SK-N-SH treated with all-trans-retinoic acid at 6 μM for 48 hours (cell line): ENCODE data around the gene RAB3GAP2.
A peak's percentile ranks its signal among the peaks of the same experiment; 100 is the strongest.

Source experiments
- ATAC-seq: fragments of 200-7000 bp; cut with Tn5 transposase; 3 replicates; pipeline ENCODE4 v1.9.1; 2020; ENCODE audit warnings: mild to moderate bottlenecking, moderate library complexity
- BACH2 ChIP-seq: fragments of 250-450 bp; sonication (Bioruptor Pico); IDR thresholded peaks from 2 replicates; pipeline ENCODE4 v1.9.0; 2021; ENCODE audit warnings: mild to moderate bottlenecking, borderline replicate concordance
- CSDC2 ChIP-seq: fragments of 250-450 bp; sonication (Bioruptor Pico); IDR thresholded peaks from 2 replicates; pipeline ENCODE4 v1.5.0; 2020; ENCODE audit warnings: mild to moderate bottlenecking, moderate library complexity
- CSRNP3 ChIP-seq: fragments of 250-450 bp; sonication (Bioruptor Pico); IDR thresholded peaks from 2 replicates; pipeline ENCODE4 v1.5.1; 2021; ENCODE audit warnings: mild to moderate bottlenecking, moderate library complexity
- ESRRG ChIP-seq: fragments of 250-450 bp; sonication (Bioruptor Pico); IDR thresholded peaks from 2 replicates; pipeline ENCODE4 v1.6.1; 2021; ENCODE audit warnings: mild to moderate bottlenecking
- ISL1 ChIP-seq: fragments of 250-450 bp; sonication (Bioruptor Pico); IDR thresholded peaks from 2 replicates; pipeline ENCODE4 v2.1.2; 2022; ENCODE audit warnings: mild to moderate bottlenecking, moderate library complexity
- OSR1 ChIP-seq: fragments of 250-450 bp; sonication (Bioruptor Pico); IDR thresholded peaks from 2 replicates; pipeline ENCODE4 v1.8.0; 2022; ENCODE audit warnings: moderate library complexity, mild to moderate bottlenecking, inconsistent platforms
- PATZ1 ChIP-seq: fragments of 250-450 bp; sonication (Bioruptor Pico); IDR thresholded peaks from 2 replicates; pipeline ENCODE4 v1.8.0; 2020; ENCODE audit warnings: mild to moderate bottlenecking, moderate library complexity, borderline replicate concordance
- POU6F1 ChIP-seq: fragments of 250-450 bp; sonication (Bioruptor Pico); IDR thresholded peaks from 2 replicates; pipeline ENCODE4 v1.8.0; 2021; ENCODE audit warnings: low read depth, mild to moderate bottlenecking, moderate library complexity, borderline replicate concordance
- PPARA ChIP-seq: fragments of 250-450 bp; sonication (Bioruptor Pico); IDR thresholded peaks from 2 replicates; pipeline ENCODE4 v1.5.0; 2020; ENCODE audit warnings: mild to moderate bottlenecking, borderline replicate concordance
- RARB ChIP-seq: fragments of 250-450 bp; sonication (Bioruptor Pico); IDR thresholded peaks from 2 replicates; pipeline ENCODE4 v1.8.0; 2021; ENCODE audit warnings: mild to moderate bottlenecking, moderate library complexity
- TCF4 ChIP-seq: fragments of 250-450 bp; sonication (Bioruptor Pico); IDR thresholded peaks from 2 replicates; pipeline ENCODE4 v1.8.0; 2021; ENCODE audit warnings: mild to moderate bottlenecking, moderate library complexity, borderline replicate concordance
- ZC3H10 ChIP-seq: fragments of 250-450 bp; sonication (Bioruptor Pico); IDR thresholded peaks from 2 replicates; pipeline ENCODE4 v1.5.1; 2021; ENCODE audit warnings: mild to moderate bottlenecking, moderate library complexity
- ZFP30 ChIP-seq: fragments of 450-650 bp; formaldehyde crosslinking; IDR thresholded peaks from 2 replicates; pipeline ENCODE4 v1.5.0; 2022; ENCODE audit warnings: mild to moderate bottlenecking, moderate library complexity
- ZNF8 ChIP-seq: fragments of 450-650 bp; formaldehyde crosslinking; IDR thresholded peaks from 2 replicates; pipeline ENCODE4 v1.5.0; 2020; ENCODE audit warnings: mild to moderate bottlenecking, moderate library complexity
- TF ChIP-seq, protein P1 (sequence below): fragments of 250-450 bp; sonication (Bioruptor Pico); IDR thresholded peaks from 2 replicates; pipeline ENCODE4 v1.5.0; 2020; ENCODE audit warnings: mild to moderate bottlenecking, moderate library complexity

The RAB3GAP2 gene

GRCh38 chr1:220290140-220290761 lies 18.0 kb upstream of the RAB3GAP2 start:
- TF ChIP-seq TCF4 (CRISPR knock-in tag), result no peak
- no peak for TF ChIP-seq CSRNP3 (CRISPR knock-in tag)
- TF ChIP-seq POU6F1 (CRISPR knock-in tag), result no peak
- no peak for TF ChIP-seq ZFP30 (CRISPR knock-in tag)
- TF ChIP-seq PPARA (CRISPR knock-in tag), result no peak
- TF ChIP-seq OSR1 (CRISPR knock-in tag), result no peak
- ATAC-seq, result no peak

- no peak for ATAC-seq
- TF ChIP-seq, protein P1, sequence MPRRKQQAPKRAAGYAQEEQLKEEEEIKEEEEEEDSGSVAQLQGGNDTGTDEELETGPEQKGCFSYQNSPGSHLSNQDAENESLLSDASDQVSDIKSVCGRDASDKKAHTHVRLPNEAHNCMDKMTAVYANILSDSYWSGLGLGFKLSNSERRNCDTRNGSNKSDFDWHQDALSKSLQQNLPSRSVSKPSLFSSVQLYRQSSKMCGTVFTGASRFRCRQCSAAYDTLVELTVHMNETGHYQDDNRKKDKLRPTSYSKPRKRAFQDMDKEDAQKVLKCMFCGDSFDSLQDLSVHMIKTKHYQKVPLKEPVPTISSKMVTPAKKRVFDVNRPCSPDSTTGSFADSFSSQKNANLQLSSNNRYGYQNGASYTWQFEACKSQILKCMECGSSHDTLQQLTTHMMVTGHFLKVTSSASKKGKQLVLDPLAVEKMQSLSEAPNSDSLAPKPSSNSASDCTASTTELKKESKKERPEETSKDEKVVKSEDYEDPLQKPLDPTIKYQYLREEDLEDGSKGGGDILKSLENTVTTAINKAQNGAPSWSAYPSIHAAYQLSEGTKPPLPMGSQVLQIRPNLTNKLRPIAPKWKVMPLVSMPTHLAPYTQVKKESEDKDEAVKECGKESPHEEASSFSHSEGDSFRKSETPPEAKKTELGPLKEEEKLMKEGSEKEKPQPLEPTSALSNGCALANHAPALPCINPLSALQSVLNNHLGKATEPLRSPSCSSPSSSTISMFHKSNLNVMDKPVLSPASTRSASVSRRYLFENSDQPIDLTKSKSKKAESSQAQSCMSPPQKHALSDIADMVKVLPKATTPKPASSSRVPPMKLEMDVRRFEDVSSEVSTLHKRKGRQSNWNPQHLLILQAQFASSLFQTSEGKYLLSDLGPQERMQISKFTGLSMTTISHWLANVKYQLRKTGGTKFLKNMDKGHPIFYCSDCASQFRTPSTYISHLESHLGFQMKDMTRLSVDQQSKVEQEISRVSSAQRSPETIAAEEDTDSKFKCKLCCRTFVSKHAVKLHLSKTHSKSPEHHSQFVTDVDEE (CRISPR knock-in tag), result no peak
- TF ChIP-seq PATZ1 (CRISPR knock-in tag) (no peak), PPARA (CRISPR knock-in tag) (no peak), RARB (CRISPR knock-in tag) (no peak), CSRNP3 (CRISPR knock-in tag) (no peak), TCF4 (CRISPR knock-in tag) (no peak), ESRRG (CRISPR knock-in tag) (no peak)
Measured at GRCh38 chr1:220287129-220287528, 14.9 kb upstream of the RAB3GAP2 start.

DNA sequence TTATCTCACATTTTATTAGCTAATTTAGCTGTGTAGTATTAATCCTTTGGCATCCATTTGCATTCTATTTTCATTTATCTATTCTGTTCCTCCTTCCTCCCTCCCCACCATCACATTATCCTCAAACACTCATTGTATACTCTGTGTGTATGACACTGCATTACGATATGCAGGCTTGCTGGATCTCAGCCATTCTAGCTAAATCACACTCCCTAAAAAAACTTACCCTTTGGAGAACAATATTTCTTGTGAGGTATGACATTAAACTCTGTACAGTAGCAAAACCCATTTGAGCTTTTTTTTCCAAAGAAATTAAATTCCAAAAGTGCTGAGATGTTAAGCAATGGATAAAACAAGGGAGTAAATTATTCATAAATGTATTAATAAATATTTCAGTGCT lies 11.4 kb upstream of the RAB3GAP2 start:
- TF ChIP-seq ISL1 (CRISPR knock-in tag), result 0 out of 2 replicates have a peak, but pooled peaks have one; percentile 64
- no peak for TF ChIP-seq OSR1 (CRISPR knock-in tag)
- ATAC-seq, result peak; percentile 46; the same call in 2 of the 3 replicates

- peak; percentile 88 for ATAC-seq
- TF ChIP-seq, protein P1 (CRISPR knock-in tag), result no peak
- TF ChIP-seq RARB (CRISPR knock-in tag) (no peak; the same call in 1 of the 2 replicates), ZNF8 (CRISPR knock-in tag) (no peak), ESRRG (CRISPR knock-in tag) (no peak), CSRNP3 (CRISPR knock-in tag) (no peak), CSDC2 (CRISPR knock-in tag) (no peak), ZC3H10 (no peak), POU6F1 (CRISPR knock-in tag) (no peak), PATZ1 (CRISPR knock-in tag) (no peak), BACH2 (no peak)
Measured at GRCh38 chr1:220281159-220281574, 8.9 kb upstream of the RAB3GAP2 start.
